Stimulated activated CD4-positive, alpha-beta T cell treated with anti-CD3 and anti-CD28 coated beads, Interleukin-4, amount 100 ng/mL, for 1 hour (primary cell): ENCODE data around the gene ZDHHC1.

Experiments
- DNase-seq: peaks from one replicate; pipeline ENCODE4 v3.0.0-alpha.2; 2020

The ZDHHC1 gene

GRCh38 chr16:67446968-67447507 is 30.8 kb upstream of the ZDHHC1 start:
- no peak for DNase-seq

- DNase-seq = no peak
These were observed 29.9 kb upstream of the ZDHHC1 start for GRCh38 chr16:67445913-67446907.

GRCh38 chr16:67445441-67445912 is 29.2 kb upstream of the ZDHHC1 start:
- DNase-seq = no peak

GRCh38 chr16:67445126-67445426 is 28.8 kb upstream of the ZDHHC1 start:
- DNase-seq = no peak

- no peak for DNase-seq
These were observed 28.2 kb upstream of the ZDHHC1 start for GRCh38 chr16:67444259-67445125.

- DNase-seq = no peak
These were observed 27.0 kb upstream of the ZDHHC1 start for GRCh38 chr16:67443265-67443664.

GRCh38 chr16:67442581-67443255 is 26.4 kb upstream of the ZDHHC1 start:
- no peak for DNase-seq

GRCh38 chr16:67441907-67442306 is 25.6 kb upstream of the ZDHHC1 start:
- no peak for DNase-seq

- DNase-seq = no peak
These were observed 25.0 kb upstream of the ZDHHC1 start for GRCh38 chr16:67441271-67441753.

GRCh38 chr16:67438824-67439393 is 22.6 kb upstream of the ZDHHC1 start:
- no peak for DNase-seq

- DNase-seq = no peak
These were observed 22.0 kb upstream of the ZDHHC1 start for GRCh38 chr16:67438098-67438791.

- no peak for DNase-seq
These were observed 21.2 kb upstream of the ZDHHC1 start for GRCh38 chr16:67437513-67437912.

GRCh38 chr16:67436640-67437193 is 20.4 kb upstream of the ZDHHC1 start:
- DNase-seq = no peak

- no peak for DNase-seq
These were observed 19.5 kb upstream of the ZDHHC1 start for GRCh38 chr16:67435758-67436164.

GRCh38 chr16:67433131-67433719 is 16.9 kb upstream of the ZDHHC1 start:
- no peak for DNase-seq

GRCh38 chr16:67432506-67432890 is 16.2 kb upstream of the ZDHHC1 start:
- DNase-seq = no peak

- no peak for DNase-seq
These were observed 15.7 kb upstream of the ZDHHC1 start for GRCh38 chr16:67431775-67432505.

- DNase-seq = peak; percentile 43
These were observed 14.9 kb upstream of the ZDHHC1 start, which contains the start of gene HSD11B2 for GRCh38 chr16:67430977-67431774. TSS of gene HSD11B2 (plus strand) at chr16:67431121. CDS start at chr16:67431249, 128 bp downstream.

GRCh38 chr16:67430504-67430976 is 14.3 kb upstream of the ZDHHC1 start:
- peak; percentile 48 for DNase-seq
